HepG2 (cell line): Measurements from ENCODE around the gene IFIT3. TPM values are rescaled to one million over a fixed set of nuclear protein-coding genes. Genes with fewer than 3 reads are reported as not detected.

Source experiments
- CREB1 ChIP-seq, 2 experiments: fragments of 450-650 bp in 1 of 2; IDR thresholded peaks; 2 replicates each; pipeline ENCODE4 v1.6.1; 2016 to 2017; ENCODE audit warnings: control low read depth in 1 of 2, mild to moderate bottlenecking in 1 of 2, missing compliant biosample characterization in 1 of 2, missing genetic modification characterization in 1 of 2
- DNMT3B ChIP-seq: conservative IDR thresholded peaks from 2 replicates; pipeline ENCODE4 v1.6.1; 2016; ENCODE audit warnings: missing biosample characterization, control low read depth
- FOXM1 ChIP-seq: sonication (generic); formaldehyde crosslinking; IDR thresholded peaks from 2 replicates; pipeline ENCODE4 v1.5.0; 2020; ENCODE audit warnings: missing genetic modification reagents
- KDM1A ChIP-seq: IDR thresholded peaks from 2 replicates; pipeline ENCODE4 v1.6.1; 2016; ENCODE audit warnings: missing compliant biosample characterization
- KDM5A ChIP-seq: fragments of 200-600 bp; sonication (generic); IDR thresholded peaks from 2 replicates; pipeline ENCODE4 v1.7.0; 2018; ENCODE audit warnings: antibody characterized with exemption, mild to moderate bottlenecking, low read length, borderline replicate concordance
- MED1 ChIP-seq: sonication (generic); formaldehyde crosslinking; IDR thresholded peaks from 2 replicates; pipeline ENCODE4 v1.4.0; 2020; ENCODE audit warnings: missing genetic modification reagents
- MIER2 ChIP-seq: IDR thresholded peaks from 2 replicates; pipeline ENCODE4 v1.6.1; 2016; ENCODE audit warnings: missing biosample characterization, missing genetic modification reagents
- MIXL1 ChIP-seq: IDR thresholded peaks from 2 replicates; pipeline ENCODE4 v1.6.1; 2016
- NCOR1 ChIP-seq: fragments of 200-600 bp; sonication (generic); IDR thresholded peaks from 2 replicates; pipeline ENCODE4 v1.7.0; 2017; ENCODE audit warnings: antibody characterized with exemption, low read length, borderline replicate concordance
- PHF20 ChIP-seq: sonication (generic); formaldehyde crosslinking; IDR thresholded peaks from 2 replicates; pipeline ENCODE4 v1.5.0; 2020; ENCODE audit warnings: mild to moderate bottlenecking, missing genetic modification reagents
- PHF21A ChIP-seq: sonication (generic); formaldehyde crosslinking; IDR thresholded peaks from 2 replicates; pipeline ENCODE4 v1.5.0; 2020; ENCODE audit warnings: mild to moderate bottlenecking, missing genetic modification reagents
- PHF8 ChIP-seq: sonication (generic); formaldehyde crosslinking; IDR thresholded peaks from 2 replicates; pipeline ENCODE4 v1.5.0; 2020; ENCODE audit warnings: missing genetic modification reagents
- PPARG ChIP-seq: conservative IDR thresholded peaks from 2 replicates; pipeline ENCODE4 v1.6.1; 2016; ENCODE audit warnings: missing biosample characterization, missing genetic modification reagents
- REPIN1 ChIP-seq: sonication (generic); formaldehyde crosslinking; IDR thresholded peaks from 2 replicates; pipeline ENCODE4 v1.8.0; 2022; ENCODE audit warnings: missing genetic modification reagents, low read depth, mild to moderate bottlenecking, borderline replicate concordance
- RXRB ChIP-seq: IDR thresholded peaks from 2 replicates; pipeline ENCODE4 v1.6.1; 2016; ENCODE audit warnings: borderline replicate concordance, missing genetic modification reagents, missing compliant biosample characterization
- SOX6 ChIP-seq, 2 experiments: fragments of 450-650 bp in 1 of 2; sonication (generic) in 1 of 2; formaldehyde crosslinking in 1 of 2; IDR thresholded peaks; 2 replicates each; pipeline versions ENCODE4 v1.4.0 to v1.6.1; 2017 to 2020; ENCODE audit warnings: antibody characterized with exemption in 1 of 2, mild to moderate bottlenecking in 1 of 2, missing genetic modification reagents in 1 of 2
- SP1 ChIP-seq, 2 experiments: fragments of 450-650 bp in 1 of 2; sonication (generic) in 1 of 2; formaldehyde crosslinking in 1 of 2; IDR thresholded peaks; 2 replicates each; pipeline versions ENCODE4 v1.4.0 to v1.6.1; 2016 to 2020; ENCODE audit warnings: missing genetic modification reagents in 1 of 2
- ZNF10 ChIP-seq: sonication (generic); formaldehyde crosslinking; IDR thresholded peaks from 2 replicates; pipeline ENCODE4 v1.4.0; 2020; ENCODE audit warnings: mild to moderate bottlenecking, low read depth, missing genetic modification reagents, borderline replicate concordance
- ZNF766 ChIP-seq: sonication (generic); formaldehyde crosslinking; IDR thresholded peaks from 2 replicates; pipeline ENCODE4 v1.5.0; 2020; ENCODE audit warnings: missing genetic modification reagents, borderline replicate concordance
- ZNF773 ChIP-seq: sonication (generic); formaldehyde crosslinking; IDR thresholded peaks from 2 replicates; pipeline ENCODE4 v1.4.0; 2020; ENCODE audit warnings: missing genetic modification reagents, borderline replicate concordance
- ZNF792 ChIP-seq: IDR thresholded peaks from 2 replicates; pipeline ENCODE4 v1.6.1; 2016
- ZSCAN21 ChIP-seq: sonication (generic); formaldehyde crosslinking; IDR thresholded peaks from 2 replicates; pipeline ENCODE4 v1.8.0; 2022; ENCODE audit warnings: mild to moderate bottlenecking, missing genetic modification reagents, moderate library complexity, borderline replicate concordance
- polyA plus RNA-seq, 8 experiments: library from polyadenylated mRNA; depleted of rRNA in 3 of 8; stranded (reverse) in 7 of 8; unstranded in 1 of 8; fragments of >200 nt; fragmentation: Illumina TruSeq in 4 of 8; extraction: Trizol in 4 of 8; gene quantifications; 2 replicates each; pipeline versions ENCODE4 v1.2.1 to v1.2.3, GENCODE V29; 2011 to 2016; ENCODE audit warnings: low read depth in 4 of 8, missing spikeins in 1 of 8, mixed read lengths in 1 of 8; ENCODE audit not compliant: insufficient read depth in 1 of 8
- total RNA-seq, 5 experiments: library from RNA; depleted of rRNA; stranded (reverse); fragments of >200 nt; fragmentation: Illumina TruSeq; extraction: Trizol; gene quantifications; 2 replicates each; pipeline ENCODE4 v1.2.3, GENCODE V29; 2016; ENCODE audit warnings: low read depth in 1 of 5
- TF ChIP-seq, protein P1 (sequence below): IDR thresholded peaks from 2 replicates; pipeline ENCODE4 v1.6.1; 2016
- TF ChIP-seq, protein P2 (sequence below): IDR thresholded peaks from 2 replicates; pipeline ENCODE4 v1.6.1; 2016; ENCODE audit warnings: missing genetic modification reagents, missing compliant biosample characterization
- TF ChIP-seq, protein P3 (sequence below): sonication (generic); formaldehyde crosslinking; IDR thresholded peaks from 2 replicates; pipeline ENCODE4 v1.4.0; 2020; ENCODE audit warnings: mild to moderate bottlenecking, missing genetic modification reagents
- TF ChIP-seq, protein P4 (sequence below): IDR thresholded peaks from 2 replicates; pipeline ENCODE4 v1.6.1; 2016; ENCODE audit warnings: low read depth
- TF ChIP-seq, protein P5 (sequence below): sonication (generic); IDR thresholded peaks from 2 replicates; pipeline ENCODE4 v1.6.1; 2016; ENCODE audit warnings: low read depth, borderline replicate concordance

Gene IFIT3
- total and polyA plus RNA-seq, 2 of the 13 experiments (the other 11 are each of a cell fraction or from before 2014, with no cell fraction given), result 0.48 to 3.1 TPM

DNA sequence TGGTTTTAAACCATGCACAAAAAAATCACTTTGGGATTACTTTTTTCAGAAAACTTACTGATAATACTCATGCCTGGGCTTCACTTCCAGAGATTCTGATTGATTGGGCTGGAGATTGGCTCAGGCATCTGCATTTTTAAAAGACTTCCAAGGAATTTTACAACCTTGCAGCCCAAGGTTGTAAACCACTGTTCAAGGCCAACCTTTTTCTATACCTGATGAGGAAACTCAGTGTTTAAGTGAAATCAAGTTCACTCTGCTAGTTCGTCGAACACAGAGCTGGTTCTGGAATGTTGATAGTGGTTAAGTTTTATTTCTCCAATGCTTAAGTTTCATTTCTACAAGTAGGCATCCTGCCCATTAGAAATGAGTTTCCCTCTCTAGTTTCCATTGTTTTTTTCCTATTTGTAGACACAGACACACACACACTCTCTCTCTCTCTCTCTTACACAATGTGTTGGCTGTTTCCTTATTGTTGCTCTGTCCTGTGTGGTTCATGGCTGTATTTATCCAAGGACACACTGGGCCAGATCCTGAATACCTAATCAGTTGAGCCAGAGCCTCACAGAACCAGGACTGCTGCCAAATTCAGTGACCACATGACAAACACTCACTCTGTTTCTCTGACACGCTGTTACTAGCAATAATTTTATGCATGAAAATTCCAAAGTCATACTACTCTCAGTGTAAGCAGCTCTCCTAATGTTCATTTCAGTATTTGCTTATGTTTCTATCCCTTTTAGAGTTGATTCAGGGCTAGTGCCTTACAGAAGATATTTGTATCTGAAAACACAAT lies 46.3 kb downstream of the IFIT3 start (continued):
- TF ChIP-seq ZNF10 (CRISPR knock-in tag) (no peak), KDM5A (no peak), MIER2 (CRISPR knock-in tag) (0 out of 2 replicates have a peak, but pooled peaks have one; percentile 40), DNMT3B (CRISPR knock-in tag) (peak; percentile 65; the same call in 1 of the 2 replicates), SP1 (IDR thresholded peaks at IDR 0.05) (no peak), SP1 (CRISPR knock-in tag; IDR thresholded peaks at IDR 0.05) (no peak), ZNF773 (CRISPR knock-in tag) (no peak), SOX6 (IDR thresholded peaks at IDR 0.05) (no peak; the same call in 1 of the 2 replicates), SOX6 (CRISPR knock-in tag; IDR thresholded peaks at IDR 0.05) (peak; percentile 100), MIXL1 (CRISPR knock-in tag) (peak; percentile 64), ZNF766 (CRISPR knock-in tag) (no peak), ZNF792 (peak; percentile 72; the same call in 1 of the 2 replicates), REPIN1 (CRISPR knock-in tag) (0 out of 2 replicates have a peak, but pooled peaks have one; percentile 57), CREB1 (IDR thresholded peaks at IDR 0.05) (no peak), CREB1 (CRISPR knock-in tag; IDR thresholded peaks at IDR 0.05) (peak; percentile 47; the same call in 1 of the 2 replicates), MED1 (CRISPR knock-in tag) (peak; percentile 75; the same call in 1 of the 2 replicates), PHF20 (CRISPR knock-in tag) (0 out of 2 replicates have a peak, but pooled peaks have one; percentile 28), FOXM1 (CRISPR knock-in tag) (no peak), KDM1A (CRISPR knock-in tag) (0 out of 2 replicates have a peak, but pooled peaks have one; percentile 56), PPARG (CRISPR knock-in tag) (peak; percentile 86), PHF8 (CRISPR knock-in tag) (peak; percentile 26; the same call in 1 of the 2 replicates), PHF21A (CRISPR knock-in tag) (peak; percentile 92), RXRB (CRISPR knock-in tag) (peak; percentile 98), ZSCAN21 (CRISPR knock-in tag) (no peak), NCOR1 (peak; percentile 84; the same call in 1 of the 2 replicates)
- TF ChIP-seq, protein P1, sequence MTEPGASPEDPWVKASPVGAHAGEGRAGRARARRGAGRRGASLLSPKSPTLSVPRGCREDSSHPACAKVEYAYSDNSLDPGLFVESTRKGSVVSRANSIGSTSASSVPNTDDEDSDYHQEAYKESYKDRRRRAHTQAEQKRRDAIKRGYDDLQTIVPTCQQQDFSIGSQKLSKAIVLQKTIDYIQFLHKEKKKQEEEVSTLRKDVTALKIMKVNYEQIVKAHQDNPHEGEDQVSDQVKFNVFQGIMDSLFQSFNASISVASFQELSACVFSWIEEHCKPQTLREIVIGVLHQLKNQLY (CRISPR knock-in tag), result peak; percentile 46; the same call in 1 of the 2 replicates
- TF ChIP-seq, protein P2, sequence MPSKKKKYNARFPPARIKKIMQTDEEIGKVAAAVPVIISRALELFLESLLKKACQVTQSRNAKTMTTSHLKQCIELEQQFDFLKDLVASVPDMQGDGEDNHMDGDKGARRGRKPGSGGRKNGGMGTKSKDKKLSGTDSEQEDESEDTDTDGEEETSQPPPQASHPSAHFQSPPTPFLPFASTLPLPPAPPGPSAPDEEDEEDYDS (CRISPR knock-in tag), result peak; percentile 54; the same call in 1 of the 2 replicates
- TF ChIP-seq, protein P3, sequence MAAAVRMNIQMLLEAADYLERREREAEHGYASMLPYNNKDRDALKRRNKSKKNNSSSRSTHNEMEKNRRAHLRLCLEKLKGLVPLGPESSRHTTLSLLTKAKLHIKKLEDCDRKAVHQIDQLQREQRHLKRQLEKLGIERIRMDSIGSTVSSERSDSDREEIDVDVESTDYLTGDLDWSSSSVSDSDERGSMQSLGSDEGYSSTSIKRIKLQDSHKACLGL (CRISPR knock-in tag), result no peak
- TF ChIP-seq, protein P4, sequence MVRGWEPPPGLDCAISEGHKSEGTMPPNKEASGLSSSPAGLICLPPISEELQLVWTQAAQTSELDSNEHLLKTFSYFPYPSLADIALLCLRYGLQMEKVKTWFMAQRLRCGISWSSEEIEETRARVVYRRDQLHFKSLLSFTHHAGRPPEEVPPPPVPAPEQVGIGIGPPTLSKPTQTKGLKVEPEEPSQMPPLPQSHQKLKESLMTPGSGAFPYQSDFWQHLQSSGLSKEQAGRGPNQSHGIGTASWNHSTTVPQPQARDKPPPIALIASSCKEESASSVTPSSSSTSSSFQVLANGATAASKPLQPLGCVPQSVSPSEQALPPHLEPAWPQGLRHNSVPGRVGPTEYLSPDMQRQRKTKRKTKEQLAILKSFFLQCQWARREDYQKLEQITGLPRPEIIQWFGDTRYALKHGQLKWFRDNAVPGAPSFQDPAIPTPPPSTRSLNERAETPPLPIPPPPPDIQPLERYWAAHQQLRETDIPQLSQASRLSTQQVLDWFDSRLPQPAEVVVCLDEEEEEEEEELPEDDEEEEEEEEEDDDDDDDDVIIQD (CRISPR knock-in tag), result 0 out of 2 replicates have a peak, but pooled peaks have one; percentile 39
- TF ChIP-seq, protein P5, sequence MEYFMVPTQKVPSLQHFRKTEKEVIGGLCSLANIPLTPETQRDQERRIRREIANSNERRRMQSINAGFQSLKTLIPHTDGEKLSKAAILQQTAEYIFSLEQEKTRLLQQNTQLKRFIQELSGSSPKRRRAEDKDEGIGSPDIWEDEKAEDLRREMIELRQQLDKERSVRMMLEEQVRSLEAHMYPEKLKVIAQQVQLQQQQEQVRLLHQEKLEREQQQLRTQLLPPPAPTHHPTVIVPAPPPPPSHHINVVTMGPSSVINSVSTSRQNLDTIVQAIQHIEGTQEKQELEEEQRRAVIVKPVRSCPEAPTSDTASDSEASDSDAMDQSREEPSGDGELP, result peak; percentile 62; the same call in 1 of the 2 replicates
